MCF 10A (cell line): ENCODE results near the gene DIAPH2. TPM values are rescaled to one million over a fixed set of nuclear protein-coding genes. Genes with fewer than 3 reads are reported as not detected.
A peak's percentile ranks its signal among the peaks of the same experiment; 100 is the strongest.

Experiments
- BruUV-seq: library from RNA; stranded (reverse); fragments of 400-500 nt; replicated peaks from 2 replicates; lab custom pipeline; 2021; lab: Mats Ljungman, UMichigan
- CTCF ChIA-PET: fragments of 300-600 bp; sonication (Branson Sonifier 250); formaldehyde crosslinking; extraction: SDS; loops from one replicate; lab custom pipeline; 2021; ENCODE audit warnings: antibody characterized with exemption, inconsistent platforms; lab: Yijun Ruan, JAX
- POLR2A ChIA-PET: fragments of 300-600, 350-650 bp; sonication (Branson Sonifier 250); formaldehyde crosslinking; extraction: SDS; loops from one replicate; lab custom pipeline; 2020; ENCODE audit warnings: antibody characterized with exemption, inconsistent platforms; lab: Yijun Ruan, JAX
- DNase-seq: peaks from one replicate; pipeline ENCODE4 v3.0.0-alpha.2; 2018; ENCODE audit not compliant: unreplicated experiment
- H3K27ac Mint-ChIP-seq: one replicate; pipeline ENCODE4 v1.8.0; 2022; ENCODE audit warnings: mild to moderate bottlenecking, low read depth, mixed read lengths; ENCODE audit not compliant: unreplicated experiment
- H3K27me3 Mint-ChIP-seq: one replicate; pipeline ENCODE4 v1.8.0; 2022; ENCODE audit warnings: mixed read lengths; ENCODE audit not compliant: insufficient read depth, unreplicated experiment
- H3K36me3 Mint-ChIP-seq: one replicate; pipeline ENCODE4 v1.8.0; 2022; ENCODE audit warnings: mild to moderate bottlenecking, moderate library complexity, mixed read lengths; ENCODE audit not compliant: insufficient read depth, unreplicated experiment
- H3K4me1 Mint-ChIP-seq: one replicate; pipeline ENCODE4 v1.8.0; 2022; ENCODE audit warnings: mixed read lengths; ENCODE audit not compliant: insufficient read depth, unreplicated experiment
- H3K4me3 Mint-ChIP-seq: one replicate; pipeline ENCODE4 v1.8.0; 2022; ENCODE audit warnings: mild to moderate bottlenecking, moderate library complexity, mixed read lengths; ENCODE audit not compliant: unreplicated experiment
- H3K9me3 Mint-ChIP-seq: one replicate; pipeline ENCODE4 v1.8.0; 2022; ENCODE audit warnings: mixed read lengths; ENCODE audit not compliant: unreplicated experiment
- intact Hi-C: fragments of 100-400 bp; cut with micrococcal nuclease; formaldehyde crosslinking; loops from 2 replicates; pipeline ENCODE4 v1.14.1; 2022
- total RNA-seq: library from RNA; stranded (reverse); gene quantifications from 2 replicates; pipeline ENCODE4 v1.2.3, GENCODE V29; 2022
- TF ChIP-seq, protein P1 (sequence below): fragments of 200-600 bp; IDR thresholded peaks from one replicate; pipeline ENCODE4 v1.8.0; 2022; ENCODE audit warnings: antibody characterized with exemption, mild to moderate bottlenecking; ENCODE audit not compliant: unreplicated experiment

The DIAPH2 gene
- total RNA-seq, 1 experiment from 2014 or later: 17.6 TPM

DNA sequence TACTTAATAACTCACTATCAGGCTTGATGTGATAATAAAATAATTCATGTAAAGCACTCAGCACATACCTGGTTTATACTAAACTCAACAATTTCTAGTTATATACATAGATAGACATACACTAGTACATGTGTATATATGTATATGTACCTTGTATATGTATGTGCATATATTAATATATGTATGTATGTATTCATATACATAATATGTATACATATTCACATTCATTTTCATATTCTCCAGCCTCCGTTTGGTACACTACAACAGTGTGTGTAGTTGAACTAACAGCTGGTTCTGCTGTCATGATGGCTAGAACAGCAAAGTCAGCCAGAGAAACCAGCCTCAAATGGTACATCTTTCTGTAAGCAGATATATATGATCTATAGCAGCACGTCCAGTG is 869.2 kb downstream of the DIAPH2 start:
- CTCF ChIA-PET: no interaction called here
- H3K4me3 Mint-ChIP-seq: no peak overlapping the region
- no TSS peak for BruUV-seq
- H3K9me3 Mint-ChIP-seq: peaks cover 7% of the 10 kb centered on the region
- POLR2A ChIA-PET: no interaction called here
- H3K27ac Mint-ChIP-seq: no peak overlapping the region
- peaks cover 41% of the 10 kb centered on the region for H3K27me3 Mint-ChIP-seq
- intact Hi-C loops: no loop called here
- no peaks in the 10 kb centered on the region for H3K4me1 Mint-ChIP-seq
- no peak for DNase-seq
- TF ChIP-seq, protein P1, sequence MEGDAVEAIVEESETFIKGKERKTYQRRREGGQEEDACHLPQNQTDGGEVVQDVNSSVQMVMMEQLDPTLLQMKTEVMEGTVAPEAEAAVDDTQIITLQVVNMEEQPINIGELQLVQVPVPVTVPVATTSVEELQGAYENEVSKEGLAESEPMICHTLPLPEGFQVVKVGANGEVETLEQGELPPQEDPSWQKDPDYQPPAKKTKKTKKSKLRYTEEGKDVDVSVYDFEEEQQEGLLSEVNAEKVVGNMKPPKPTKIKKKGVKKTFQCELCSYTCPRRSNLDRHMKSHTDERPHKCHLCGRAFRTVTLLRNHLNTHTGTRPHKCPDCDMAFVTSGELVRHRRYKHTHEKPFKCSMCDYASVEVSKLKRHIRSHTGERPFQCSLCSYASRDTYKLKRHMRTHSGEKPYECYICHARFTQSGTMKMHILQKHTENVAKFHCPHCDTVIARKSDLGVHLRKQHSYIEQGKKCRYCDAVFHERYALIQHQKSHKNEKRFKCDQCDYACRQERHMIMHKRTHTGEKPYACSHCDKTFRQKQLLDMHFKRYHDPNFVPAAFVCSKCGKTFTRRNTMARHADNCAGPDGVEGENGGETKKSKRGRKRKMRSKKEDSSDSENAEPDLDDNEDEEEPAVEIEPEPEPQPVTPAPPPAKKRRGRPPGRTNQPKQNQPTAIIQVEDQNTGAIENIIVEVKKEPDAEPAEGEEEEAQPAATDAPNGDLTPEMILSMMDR: no peak
- H3K36me3 Mint-ChIP-seq: peaks cover 5% of the 10 kb centered on the region

DNA sequence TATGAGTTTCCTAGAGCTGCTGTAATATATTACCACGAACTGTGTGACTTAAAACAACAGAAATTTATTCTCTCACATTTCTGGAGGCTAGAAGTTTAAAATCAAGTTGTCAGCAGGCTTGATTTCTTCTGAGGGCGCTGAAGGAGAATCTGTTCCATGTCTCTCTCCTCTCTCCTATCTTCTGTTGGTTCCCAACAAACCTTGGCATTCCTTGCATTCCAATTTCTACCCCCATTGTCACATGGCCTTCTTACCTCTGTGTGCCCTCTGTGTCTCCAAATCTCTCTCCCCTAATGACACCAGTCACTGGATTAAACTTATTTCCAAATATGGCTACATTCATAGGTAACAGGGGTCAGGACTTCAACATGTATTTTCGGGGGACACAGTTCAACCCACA is 871.7 kb downstream of the DIAPH2 start:
- peaks cover 5% of the 10 kb centered on the region for H3K36me3 Mint-ChIP-seq
- no peak overlapping the region for H3K27ac Mint-ChIP-seq
- DNase-seq: no peak
- POLR2A ChIA-PET: no interaction called here
- BruUV-seq: no TSS peak
- TF ChIP-seq, protein P1: no peak
- peaks cover 41% of the 10 kb centered on the region for H3K27me3 Mint-ChIP-seq
- CTCF ChIA-PET: no interaction called here
- intact Hi-C loops: no loop called here
- H3K4me3 Mint-ChIP-seq: no peak overlapping the region
- H3K4me1 Mint-ChIP-seq: no peaks in the 10 kb centered on the region
- H3K9me3 Mint-ChIP-seq: peaks cover 7% of the 10 kb centered on the region

DNA sequence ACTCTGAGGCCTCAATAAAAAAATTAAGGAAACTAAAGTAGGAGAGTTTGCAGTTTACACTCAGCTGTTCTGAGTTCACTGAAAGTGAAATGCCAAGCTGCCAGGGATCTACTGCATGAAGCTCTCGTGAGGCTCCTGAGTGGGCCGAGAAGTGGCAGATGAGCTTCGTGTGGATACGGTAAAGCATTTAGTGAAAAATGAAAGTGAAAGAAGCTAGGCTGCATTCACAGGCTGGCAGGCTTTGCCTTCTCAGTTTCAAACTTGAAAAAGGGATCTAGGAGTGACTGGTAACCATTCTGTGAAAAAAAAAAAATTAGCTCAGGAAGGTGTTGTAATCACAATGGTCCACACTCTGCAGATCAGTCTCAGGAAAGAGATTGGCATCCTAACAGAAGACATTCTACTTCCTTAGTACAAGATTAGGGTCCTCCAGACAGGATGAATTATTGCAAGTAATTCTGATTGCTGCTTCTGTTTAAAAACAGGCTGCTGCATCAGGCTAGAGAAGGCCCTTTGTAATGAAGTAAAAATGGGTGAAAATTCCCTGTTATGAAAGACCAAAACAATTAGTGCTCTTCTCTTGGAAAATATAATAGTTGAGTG is 879.0 kb downstream of the DIAPH2 start:
- no peak for DNase-seq
- TF ChIP-seq, protein P1: no peak
- H3K36me3 Mint-ChIP-seq: no peaks in the 10 kb centered on the region
- peak overlapping the region; percentile 55 for H3K4me3 Mint-ChIP-seq
- H3K27me3 Mint-ChIP-seq: peaks cover 28% of the 10 kb centered on the region
- H3K9me3 Mint-ChIP-seq: no peaks in the 10 kb centered on the region
- intact Hi-C loops: no loop called here
- CTCF ChIA-PET: no interaction called here
- H3K4me1 Mint-ChIP-seq: no peaks in the 10 kb centered on the region
- POLR2A ChIA-PET: no interaction called here
- no peak overlapping the region for H3K27ac Mint-ChIP-seq
- no TSS peak for BruUV-seq

DNA sequence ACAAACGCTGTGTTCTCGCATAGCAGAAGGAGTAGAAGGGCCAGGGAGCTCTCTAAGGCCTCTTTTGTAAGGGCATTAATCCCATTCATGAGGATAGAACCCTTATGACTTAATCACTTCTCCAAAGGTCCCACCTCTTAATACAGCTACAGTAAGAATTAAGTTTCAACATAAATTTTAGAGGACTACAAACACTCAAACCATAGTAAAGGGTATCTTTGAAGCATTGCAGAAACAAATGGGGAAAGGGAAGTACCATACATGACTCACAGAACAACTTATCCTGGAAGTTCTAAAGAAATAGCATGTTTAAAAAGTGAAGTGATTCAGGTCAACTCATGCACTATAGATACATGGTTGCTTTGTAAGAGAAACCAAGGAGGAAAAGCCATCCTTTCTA is 879.9 kb downstream of the DIAPH2 start:
- POLR2A ChIA-PET: no interaction called here

More for the DNA sequence above, 879.9 kb downstream of the DIAPH2 start:
- CTCF ChIA-PET: no interaction called here
- Mint-ChIP-seq H3K36me3 (no peaks in the 10 kb centered on the region), H3K9me3 (no peaks in the 10 kb centered on the region), H3K4me3 (no peak overlapping the region), H3K27me3 (peaks cover 26% of the 10 kb centered on the region), H3K4me1 (no peaks in the 10 kb centered on the region), H3K27ac (no peak overlapping the region)
- no TSS peak for BruUV-seq
- TF ChIP-seq, protein P1: no peak
- no peak for DNase-seq
- intact Hi-C loops: no loop called here
